ENCODE results near the gene MBLAC1.
A peak's percentile ranks its signal among the peaks of the same experiment; 100 is the strongest.
"Not testable (repeated sequence)": the region's sequence is repeated elsewhere in the genome, so short reads cannot be mapped to it uniquely, and the experiment has no call there.

The MBLAC1 gene

GRCh38 chr7:100124301-100125230 is 2.2 kb upstream of the MBLAC1 start:
- no peak for DNase-seq

DNA sequence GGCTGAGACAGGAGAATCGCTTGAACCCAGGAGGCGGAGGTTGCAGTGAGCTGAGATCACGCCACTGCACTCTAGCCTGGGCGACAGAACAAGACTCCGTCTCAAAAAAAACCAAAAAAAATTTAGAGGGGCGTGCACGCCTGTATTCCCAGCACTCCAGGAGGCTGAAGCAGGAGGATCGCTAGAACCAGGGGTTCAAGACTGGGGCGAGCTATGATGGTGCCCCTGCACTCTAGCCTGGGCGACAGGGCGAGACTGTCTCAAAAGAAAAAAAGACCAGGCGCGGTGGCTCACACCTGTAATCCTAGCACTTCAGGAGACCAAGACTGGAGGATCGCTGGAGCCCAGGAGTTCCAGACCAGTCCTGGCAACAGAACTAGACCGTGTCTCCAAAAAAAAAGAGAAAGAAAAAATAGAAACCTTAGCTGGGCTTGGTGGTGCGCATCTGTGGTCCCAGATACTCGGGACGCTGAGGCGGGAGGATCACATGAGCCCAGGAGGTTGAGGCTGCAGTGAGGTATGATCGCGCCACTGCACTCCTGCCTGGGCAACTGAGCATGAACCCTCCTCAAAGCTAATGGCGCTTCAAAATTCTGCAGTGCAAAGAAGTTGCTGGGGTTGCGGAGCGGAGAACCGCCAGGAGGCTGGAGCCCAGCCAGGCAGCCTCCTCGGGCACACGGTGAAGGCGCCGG is 382 bp upstream of the MBLAC1 start:
- DNase-seq, result no peak

GRCh38 chr7:100127866-100128636 is 1.3 kb downstream of the MBLAC1 start:
- DNase-seq, result no peak

GRCh38 chr7:100128637-100128963 is 1.8 kb downstream of the MBLAC1 start:
- no peak for DNase-seq

DNA sequence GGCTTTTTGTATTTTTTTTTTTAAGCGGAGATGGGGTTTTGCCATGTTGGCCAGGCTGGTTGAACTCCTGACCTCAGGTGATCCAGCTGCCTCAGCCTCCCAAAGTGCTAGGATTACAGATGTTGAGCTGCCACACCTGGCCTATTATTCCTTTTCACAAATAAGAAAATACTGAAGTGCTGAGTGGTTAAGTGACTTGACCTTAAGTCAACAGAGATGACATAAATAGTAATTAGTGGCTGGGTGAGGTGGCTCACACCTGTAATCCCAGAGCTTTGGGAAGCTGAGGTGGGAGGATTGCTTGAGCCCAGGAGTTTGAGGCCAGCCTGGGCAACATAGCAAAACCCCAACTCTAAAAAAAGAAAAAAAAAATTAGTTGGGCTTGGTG is 3.4 kb downstream of the MBLAC1 start:
- DNase-seq, result not testable (repeated sequence)

DNA sequence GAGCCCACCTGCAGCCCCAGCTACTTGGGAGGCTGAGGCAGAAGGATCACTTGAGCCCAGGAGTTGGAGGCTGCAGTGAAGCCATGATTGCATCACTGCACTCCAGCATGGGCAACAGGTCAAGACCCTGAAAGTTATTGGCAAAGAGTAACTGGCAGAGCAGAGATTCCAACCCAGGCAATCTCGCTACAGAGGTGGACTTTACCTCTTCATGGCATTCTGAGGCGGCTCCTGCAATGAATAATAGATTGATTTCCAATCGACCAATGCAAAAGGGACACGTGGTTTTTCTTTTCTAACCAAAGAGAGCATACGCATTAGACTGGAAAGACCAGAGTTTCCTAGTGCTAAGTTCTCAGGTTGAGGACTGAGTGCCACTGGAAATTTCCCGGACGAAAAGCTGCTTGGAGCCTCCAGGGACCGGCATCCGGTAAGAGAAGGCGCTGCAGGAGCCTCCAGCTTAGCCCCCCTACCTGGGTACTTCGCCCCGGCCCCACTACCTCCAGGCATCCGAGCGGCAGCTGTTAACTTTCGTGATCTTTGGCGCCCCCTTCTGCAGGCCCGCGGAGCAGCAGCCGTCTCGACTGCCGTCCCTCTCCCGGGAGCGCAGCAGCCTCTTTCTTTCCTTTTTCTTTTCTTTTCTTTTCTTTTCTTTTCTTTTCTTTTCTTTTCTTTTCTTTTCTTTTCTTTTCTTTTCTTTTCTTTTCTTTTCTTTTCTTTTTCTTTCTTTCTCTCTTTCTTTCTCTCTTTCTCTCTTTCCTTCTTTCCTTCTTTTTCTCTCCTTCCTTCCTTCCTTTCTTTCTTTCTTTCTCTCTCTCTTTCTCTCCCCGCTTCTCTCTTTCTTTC is 4.1 kb downstream of the MBLAC1 start:
- peak in 1 of 2 donors; percentile 88 for DNase-seq

GRCh38 chr7:100132126-100132525 is 5.4 kb downstream of the MBLAC1 start:
- no peak for DNase-seq

DNA sequence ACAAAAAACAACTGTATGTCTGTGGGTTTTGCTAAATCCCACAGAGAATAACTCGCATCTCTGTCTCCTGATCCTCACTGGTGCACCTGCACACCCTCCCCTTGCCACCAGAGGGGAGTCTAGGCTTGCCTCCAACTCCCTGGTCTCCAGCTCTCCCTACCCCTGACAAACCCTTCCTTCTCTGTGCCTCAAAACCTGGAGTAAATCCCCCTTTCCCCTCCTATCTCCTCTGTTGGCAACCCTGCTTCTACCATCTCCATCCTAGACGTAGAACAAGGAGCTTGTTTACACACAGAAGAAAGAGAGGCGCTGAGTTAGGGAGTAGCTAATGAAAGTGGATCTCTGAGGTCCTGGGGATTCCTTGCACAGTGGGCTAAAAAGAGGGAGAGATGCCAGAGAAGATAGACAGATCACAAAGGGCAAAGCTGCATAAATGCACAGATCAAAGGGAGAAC is 6.0 kb downstream of the MBLAC1 start:
- peak; percentile 51 to 73 for DNase-seq

GRCh38 chr7:100137851-100138760 is 11.3 kb downstream of the MBLAC1 start:
- no peak for DNase-seq

DNA sequence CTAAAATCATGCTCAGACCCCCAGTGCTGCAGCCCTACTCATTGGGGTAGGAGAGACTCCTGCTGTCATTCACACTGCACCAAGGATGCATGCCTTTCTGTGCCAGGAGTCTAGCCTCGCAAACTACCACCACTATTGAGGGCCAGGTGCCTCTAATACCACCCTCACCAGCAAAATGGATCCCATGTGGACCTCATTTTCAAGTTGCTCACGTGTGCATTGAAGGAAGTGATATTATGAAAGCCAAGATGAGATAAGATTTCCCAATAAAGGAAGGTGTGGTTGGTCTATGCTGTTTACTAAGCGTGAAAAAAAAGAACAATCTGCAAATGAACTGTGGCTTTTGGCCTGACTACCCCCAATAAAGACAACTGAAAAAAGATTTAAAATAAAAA is 14.8 kb downstream of the MBLAC1 start:
- no peak for DNase-seq

DNA sequence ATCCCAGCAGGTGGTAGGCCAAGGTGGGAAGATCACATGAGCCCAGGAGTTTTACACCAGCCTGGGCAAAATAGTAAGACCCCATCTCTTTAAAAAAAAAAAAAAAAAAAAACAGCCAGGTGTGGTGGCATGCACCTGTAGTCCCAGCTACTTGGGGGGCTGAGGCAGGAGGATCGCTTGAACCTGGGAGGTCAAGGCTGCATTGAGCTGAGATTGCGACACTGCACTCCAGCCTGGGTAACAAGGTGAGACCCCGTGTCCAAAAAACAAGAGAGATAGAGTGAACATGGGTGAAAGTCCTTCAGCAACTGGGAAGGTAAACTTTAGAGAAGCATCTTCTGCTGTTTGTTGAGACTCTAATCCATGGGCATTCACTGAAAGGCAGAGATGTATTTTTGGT is 15.7 kb downstream of the MBLAC1 start:
- DNase-seq, result no peak

DNA sequence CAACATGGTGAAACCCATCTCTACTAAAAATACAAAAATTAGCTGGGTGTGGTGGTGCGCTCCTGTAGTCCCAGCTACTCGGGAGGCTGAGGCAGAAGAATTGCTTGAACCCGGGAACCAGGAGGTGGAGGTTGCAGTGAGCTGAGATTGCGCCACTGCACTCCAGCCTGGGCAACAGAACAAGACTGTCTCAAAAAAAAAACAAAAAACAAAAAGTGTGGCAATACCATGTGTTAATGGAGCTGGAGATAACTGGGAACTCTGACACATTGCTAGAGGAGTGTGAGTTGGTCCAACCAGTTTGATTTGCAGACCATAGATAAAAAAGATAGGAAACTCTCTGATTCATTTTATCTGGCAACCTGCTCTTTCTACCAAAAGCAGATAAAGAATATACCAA is 19.6 kb downstream of the MBLAC1 start:
- not testable (repeated sequence) for DNase-seq

DNA sequence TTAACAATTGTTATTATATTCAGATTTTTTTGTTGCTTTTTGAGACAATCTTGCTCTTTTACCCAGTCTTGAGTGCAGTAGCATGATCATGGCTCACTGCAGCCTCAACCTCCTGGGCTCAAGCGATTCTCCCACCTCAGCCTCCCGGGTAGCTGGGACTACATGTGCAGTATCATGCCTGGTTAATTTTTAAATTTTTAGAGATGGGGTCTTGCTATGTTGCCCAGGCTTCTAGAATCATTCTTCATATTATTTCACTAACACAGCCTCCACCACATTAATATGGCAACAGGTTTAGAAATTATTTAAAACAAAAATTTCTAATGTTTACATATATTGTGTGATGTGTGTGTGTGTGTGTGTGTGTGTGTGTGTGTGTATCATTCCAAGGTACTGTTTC is 20.5 kb downstream of the MBLAC1 start:
- DNase-seq, result no peak

DNA sequence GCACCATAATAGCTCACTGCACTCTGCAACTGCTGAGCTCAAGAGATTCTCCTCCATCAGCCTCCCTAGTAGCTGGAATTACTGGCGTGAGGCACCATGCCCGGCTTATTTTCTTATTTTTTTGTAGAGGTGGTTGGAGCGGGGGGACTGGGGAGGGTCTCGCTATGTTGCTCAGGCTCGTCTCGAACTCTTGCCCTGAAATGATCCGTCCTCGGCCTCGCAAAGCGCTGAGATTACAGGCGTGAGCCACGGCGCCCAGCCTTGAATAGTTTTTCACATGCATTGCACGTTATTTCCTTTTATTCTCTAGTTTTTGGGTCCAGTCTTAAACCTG is 21.4 kb downstream of the MBLAC1 start:
- no peak for DNase-seq

GRCh38 chr7:100148559-100149328 is 22.0 kb downstream of the MBLAC1 start, which contains the start of gene LAMTOR4:
LAMTOR4 (plus strand) TSS chr7:100148918; CDS start chr7:100148973, 55 bp downstream.
- DNase-seq, result peak; percentile 97 to 98

DNA sequence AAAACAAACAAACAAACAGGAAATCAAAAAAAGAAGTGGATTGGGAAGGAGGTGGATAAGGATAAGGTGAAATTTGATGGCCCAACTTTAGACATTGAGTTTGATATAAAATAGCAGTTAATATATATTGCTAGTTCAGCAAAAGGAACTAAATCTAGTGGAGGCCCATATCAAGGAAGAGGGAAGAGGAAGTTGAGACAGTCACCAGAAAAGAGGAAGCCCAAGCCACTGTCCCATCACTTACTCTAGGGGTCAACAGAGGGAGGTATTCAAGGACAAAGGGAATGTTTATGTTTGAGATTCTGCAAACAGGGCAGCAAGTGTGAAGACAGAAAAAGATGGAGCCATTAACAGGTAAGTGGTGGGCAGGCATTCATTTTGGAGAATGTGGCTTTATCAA is 25.6 kb downstream of the MBLAC1 start:
- peak; percentile 69 to 74 for DNase-seq

DNA sequence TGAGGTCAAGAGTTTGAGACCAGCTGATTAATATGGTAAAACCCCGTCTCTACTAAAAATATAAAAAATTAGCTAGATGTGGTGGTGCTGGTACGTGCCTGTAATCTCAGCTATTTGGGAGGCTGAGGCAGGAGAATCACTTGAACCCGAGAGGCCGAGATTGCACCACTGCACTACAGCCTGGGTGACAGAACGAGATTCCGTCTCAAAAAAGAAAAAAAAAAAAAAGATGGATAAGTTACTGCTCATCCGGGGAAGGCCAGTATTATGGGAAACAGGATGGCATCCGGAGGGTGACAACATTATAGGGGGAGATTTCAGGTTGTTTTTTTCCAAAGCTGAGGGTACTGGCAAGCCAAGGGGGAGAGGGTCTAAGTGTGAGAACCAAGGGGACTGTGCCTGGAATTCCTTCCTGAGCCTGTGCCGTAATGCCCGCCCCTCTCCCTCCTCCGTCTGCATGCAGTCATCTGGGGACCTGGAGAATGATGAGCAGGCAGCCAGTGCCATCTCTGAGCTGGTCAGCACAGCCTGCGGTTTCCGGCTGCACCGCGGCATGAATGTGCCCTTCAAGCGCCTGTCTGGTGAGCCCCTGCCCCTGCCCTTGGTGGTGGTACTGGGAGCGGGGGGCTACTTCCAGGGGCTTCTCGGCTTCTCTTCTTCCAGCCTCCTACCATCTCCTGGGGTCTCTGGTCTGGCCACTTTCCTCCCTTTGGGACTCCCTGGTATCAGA is 26.3 kb downstream of the MBLAC1 start:
- DNase-seq, result no peak

- DNase-seq, result no peak
These were observed 27.2 kb downstream of the MBLAC1 start for GRCh38 chr7:100153708-100154535.

Data from inflammatory macrophage treated with lipopolysaccharide for 1 hour (primary cell).